8988T (cell line): Measurements from ENCODE around the gene IL1RAPL1.

Experiments used
- DNase-seq: peaks from one replicate; pipeline ENCODE4 v3.0.0; 2011

IL1RAPL1 gene

GRCh38 chrX:29547877-29548276 lies 960.6 kb downstream of the IL1RAPL1 start:
- DNase-seq: no peak

- DNase-seq: no peak
Measured at GRCh38 chrX:29553542-29553941, 966.3 kb downstream of the IL1RAPL1 start.

- DNase-seq: no peak
Measured at GRCh38 chrX:29555465-29556091, 968.3 kb downstream of the IL1RAPL1 start.

DNA sequence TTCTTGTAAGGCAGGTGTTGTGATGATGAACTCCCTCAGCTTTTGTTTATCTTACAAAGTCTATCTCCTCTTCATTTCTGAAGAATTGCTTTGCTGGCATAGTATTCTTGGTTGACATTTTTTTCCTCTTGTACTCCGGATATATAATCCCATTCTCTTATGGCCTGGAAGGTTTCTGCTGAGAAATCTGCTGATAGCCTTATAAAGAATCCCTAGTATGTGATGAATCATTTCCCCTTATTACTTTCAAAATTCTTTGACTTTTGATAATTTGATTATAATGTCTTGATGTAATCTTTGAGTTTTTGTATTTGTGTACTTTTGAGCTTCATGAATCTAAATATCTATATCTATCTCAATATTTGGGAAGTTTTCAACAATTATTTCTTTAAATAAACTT lies 972.8 kb downstream of the IL1RAPL1 start:
- no peak for DNase-seq

DNA sequence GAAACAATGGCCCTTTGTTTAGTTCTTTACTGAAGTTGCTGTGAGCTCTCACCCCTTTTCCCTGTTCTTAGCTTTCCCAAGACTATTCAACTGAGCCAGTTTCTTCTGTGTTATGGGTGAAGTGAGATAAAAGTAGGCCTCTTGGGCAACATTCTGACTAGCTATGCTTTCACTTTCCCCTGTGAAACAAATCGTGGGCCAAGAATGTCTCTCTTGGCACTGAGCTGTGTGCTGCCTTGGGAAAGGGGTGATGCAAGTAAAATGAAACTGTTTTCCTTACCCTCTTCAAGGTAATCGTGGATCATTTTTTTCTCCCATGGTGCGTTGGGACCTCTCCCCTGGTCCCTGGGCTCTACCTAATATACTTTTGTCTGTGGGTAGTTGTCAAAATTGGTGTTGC lies 974.2 kb downstream of the IL1RAPL1 start:
- no peak for DNase-seq

DNA sequence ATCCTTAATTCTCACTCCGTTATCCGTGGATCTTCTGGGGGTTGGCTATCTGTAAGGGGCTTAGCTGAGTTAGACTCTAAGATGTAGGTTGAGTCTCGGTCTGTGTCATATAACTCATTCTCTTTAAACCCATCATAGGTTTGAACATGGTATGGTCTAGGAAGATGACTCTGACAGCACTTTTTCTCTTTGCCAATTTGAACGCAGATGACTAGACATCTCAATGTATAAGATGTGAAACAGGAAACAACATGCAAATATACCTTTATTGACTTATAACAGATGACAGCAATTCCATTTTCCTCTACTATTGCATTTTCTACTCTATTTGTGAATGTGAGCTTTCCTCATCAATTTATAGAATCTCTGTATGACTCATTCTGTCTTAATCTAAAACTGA lies 993.3 kb downstream of the IL1RAPL1 start:
- no peak for DNase-seq

DNA sequence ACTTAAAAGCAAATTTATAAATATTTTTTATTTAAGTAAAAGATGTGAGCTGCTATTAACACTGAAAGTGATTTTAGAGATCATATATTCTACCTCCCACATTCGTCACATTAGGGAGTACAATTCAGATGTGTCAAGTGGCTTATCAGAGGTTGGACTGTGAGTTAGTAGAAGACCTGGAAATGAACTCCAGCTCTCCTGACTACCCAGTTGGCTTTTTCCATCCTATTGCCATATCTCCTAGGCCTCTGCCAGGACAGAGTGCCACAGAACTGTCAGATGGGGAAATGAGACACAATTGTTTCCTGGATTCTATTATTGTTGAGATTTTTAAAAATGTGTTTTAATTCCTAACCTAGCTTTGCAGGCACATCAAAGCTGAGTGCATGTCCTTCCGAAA lies 994.0 kb downstream of the IL1RAPL1 start:
- DNase-seq: no peak

DNA sequence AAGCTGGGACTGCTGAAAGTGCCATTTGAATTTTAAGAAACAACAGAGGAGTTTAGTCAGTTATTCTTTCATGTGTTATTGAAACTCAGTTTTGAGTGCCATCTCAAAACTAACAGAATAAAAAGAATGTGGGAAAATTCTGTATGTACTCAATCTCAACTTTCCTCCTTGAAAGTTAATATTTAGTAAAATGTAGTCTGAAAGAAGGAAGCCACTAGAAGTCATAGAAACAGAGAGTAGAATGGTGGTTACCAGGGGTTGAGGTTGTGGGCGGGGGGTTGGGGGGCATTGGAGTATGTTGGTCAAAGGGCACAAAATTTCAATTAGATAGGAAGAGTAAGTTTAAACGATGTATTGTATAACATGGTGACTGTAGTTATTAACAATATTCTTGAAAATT lies 999.9 kb downstream of the IL1RAPL1 start:
- no peak for DNase-seq

DNA sequence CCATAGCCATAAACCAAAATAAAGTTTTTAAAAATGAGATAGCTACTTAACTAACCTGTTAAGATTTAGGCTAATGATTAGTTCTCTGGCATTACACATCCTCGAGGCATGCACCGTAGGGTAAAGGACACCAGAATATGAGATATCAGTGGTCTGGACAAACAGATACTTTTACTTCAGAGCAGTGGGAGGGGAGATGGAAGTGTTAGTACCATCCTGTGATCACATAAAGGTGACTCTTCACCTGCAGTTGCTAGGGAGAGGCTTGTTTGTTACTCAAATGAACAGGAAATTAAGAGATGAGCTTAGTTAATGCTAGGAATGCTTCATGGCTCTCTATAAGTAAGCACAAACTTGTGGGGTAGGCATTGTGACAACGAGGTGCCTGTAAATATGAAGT lies 1003.7 kb downstream of the IL1RAPL1 start:
- DNase-seq: no peak

DNA sequence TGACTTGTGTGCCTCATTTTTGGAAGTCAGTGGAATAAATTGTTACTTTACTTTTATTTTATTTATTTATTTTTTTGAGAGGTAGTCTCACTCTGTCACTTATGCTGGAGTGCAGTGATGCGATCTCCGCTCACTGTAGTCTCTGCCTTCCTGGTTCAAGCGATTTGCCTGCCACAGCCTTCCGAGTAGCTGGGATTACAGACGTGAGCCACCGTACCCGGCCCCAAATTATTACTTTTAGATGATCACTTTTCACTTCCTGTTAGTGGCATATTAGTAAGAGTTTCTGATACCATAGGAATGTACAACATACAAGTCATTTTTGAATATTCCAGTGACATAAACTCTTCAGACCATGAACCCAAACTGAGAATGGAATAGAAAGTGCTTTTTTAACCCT lies 1017.1 kb downstream of the IL1RAPL1 start:
- DNase-seq: no peak

GRCh38 chrX:29617276-29617675 lies 1030.0 kb downstream of the IL1RAPL1 start:
- no peak for DNase-seq

GRCh38 chrX:29617725-29618124 lies 1030.5 kb downstream of the IL1RAPL1 start:
- DNase-seq: no peak

GRCh38 chrX:29627833-29628232 lies 1040.6 kb downstream of the IL1RAPL1 start:
- DNase-seq: no peak

GRCh38 chrX:29634516-29634915 lies 1047.3 kb downstream of the IL1RAPL1 start:
- DNase-seq: no peak

- no peak for DNase-seq
Measured at GRCh38 chrX:29636331-29636730, 1049.1 kb downstream of the IL1RAPL1 start.

DNA sequence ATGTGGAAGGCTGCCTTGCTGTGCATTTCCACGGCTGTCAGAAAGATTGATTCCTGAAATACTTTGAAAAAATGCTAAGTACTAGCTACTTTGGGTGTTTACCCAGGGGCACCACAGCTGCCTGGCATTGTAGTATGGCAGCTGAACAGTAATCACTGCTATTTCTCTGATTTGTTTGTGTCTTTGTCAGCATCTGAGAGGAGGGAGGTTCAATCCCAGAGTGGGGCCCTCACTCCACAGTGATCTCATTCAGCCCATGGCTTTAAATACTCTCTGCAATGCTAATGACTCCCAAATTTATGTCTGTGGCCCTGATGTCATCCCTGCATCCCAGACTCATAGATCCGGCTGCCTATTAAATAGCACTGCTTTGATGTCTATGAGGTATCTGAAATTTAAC lies 1052.9 kb downstream of the IL1RAPL1 start:
- no peak for DNase-seq

DNA sequence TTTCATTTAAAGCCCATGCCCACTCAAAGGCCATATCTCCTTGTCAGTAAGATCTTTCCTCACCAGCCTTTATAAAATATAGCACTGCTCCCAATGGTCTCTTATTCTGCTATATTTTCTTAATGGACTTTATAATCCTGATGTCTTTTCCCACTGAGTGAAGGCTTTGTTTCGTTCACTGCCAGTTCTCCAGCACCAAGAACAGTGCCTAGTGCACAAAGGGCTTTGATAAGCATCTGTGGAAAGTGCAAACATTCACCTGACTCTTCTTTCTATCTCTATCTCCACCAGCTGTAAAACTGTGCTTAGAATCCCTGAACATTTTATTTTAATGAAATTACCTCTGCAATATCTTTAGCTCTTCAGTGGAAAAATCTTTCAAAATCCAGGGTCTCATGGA lies 1054.2 kb downstream of the IL1RAPL1 start:
- DNase-seq: no peak

DNA sequence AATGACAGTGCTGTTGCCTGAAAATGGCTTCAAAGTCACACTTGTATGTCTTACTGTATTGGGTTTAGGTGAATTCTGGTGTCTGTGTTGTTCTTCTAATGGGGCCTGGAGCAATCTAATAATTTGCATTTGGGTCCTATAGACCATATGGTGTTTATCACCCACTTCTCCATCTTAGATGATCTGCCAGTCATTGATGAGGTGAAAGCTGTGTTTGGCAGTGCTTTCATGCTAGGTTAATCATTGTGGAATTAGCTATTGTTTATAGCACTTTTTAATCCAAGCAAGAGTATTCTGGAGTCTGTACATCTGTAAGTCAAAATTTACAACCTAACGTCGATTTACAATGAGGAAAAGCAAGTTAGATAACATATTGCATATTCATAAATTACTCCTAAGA lies 1055.9 kb downstream of the IL1RAPL1 start:
- no peak for DNase-seq

GRCh38 chrX:29648161-29648560 lies 1060.9 kb downstream of the IL1RAPL1 start:
- DNase-seq: no peak

DNA sequence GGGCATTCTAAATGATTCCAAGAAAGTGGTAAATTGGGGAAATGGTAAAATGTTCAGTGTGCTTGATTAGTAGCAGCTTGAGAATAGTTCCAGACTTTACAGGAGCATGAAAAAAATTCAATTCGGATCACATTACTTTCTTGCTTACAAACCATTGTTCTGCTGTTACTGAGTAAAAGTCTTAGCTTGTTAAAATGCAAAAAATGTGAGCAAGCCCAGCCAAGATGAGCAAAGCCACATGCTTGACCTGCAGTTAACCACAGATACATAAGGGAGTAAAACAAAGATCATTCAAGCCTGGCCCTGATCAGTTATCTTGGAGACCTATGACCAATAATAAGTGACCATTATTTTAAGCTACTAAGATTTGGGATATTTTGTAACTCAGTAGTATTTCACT lies 1065.2 kb downstream of the IL1RAPL1 start:
- DNase-seq: no peak

GRCh38 chrX:29653721-29654120 lies 1066.5 kb downstream of the IL1RAPL1 start:
- no peak for DNase-seq

DNA sequence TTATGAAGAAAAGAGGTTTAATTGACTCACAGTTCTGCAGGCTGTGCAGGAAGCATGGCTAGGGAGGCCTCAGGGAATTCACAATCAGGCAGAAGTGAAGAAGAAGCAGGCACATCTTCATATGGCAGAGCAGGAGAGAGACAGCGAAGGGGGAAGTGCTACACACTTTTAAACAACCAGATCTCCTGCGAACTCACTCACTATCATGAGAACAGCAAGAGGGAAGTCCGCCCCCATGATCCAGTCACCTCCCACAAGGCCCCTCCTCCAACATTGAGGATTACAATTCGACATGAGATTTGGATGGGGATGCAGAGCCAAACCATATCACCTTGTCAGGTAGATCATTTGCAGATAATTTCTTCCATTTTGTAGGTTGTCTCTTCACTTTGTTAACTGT lies 1072.7 kb downstream of the IL1RAPL1 start:
- DNase-seq: no peak

DNA sequence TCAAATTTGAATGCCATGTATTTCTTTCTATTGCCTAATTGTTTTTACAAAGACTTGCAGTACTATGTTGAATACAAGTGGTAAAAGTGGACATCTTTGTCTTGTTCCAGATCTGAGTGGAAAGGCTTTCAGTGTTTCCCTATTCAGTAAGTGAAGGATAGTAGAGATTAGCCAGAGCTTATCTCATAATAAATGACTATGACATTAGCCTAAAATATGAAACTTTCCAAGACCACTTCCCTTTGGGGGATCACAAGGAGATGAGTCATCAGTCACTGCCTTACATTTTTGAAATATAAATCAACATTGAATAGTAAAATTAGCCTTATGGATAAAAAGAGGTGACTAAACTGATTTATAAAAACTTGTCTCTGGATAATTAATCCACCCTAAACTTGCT lies 1074.0 kb downstream of the IL1RAPL1 start:
- no peak for DNase-seq

- no peak for DNase-seq
Measured at GRCh38 chrX:29662101-29662500, 1074.9 kb downstream of the IL1RAPL1 start.

GRCh38 chrX:29662759-29663503 lies 1075.7 kb downstream of the IL1RAPL1 start:
- peak; percentile 31 for DNase-seq
